Duodenal mucosa (tissue), 2 donors: Measurements from ENCODE around the gene VWA1.

ENCODE experiments used
- H3K27ac ChIP-seq: one replicate; pipeline ENCODE4 v1.7.0; 2013; ENCODE audit warnings: low read depth, low read length
- H3K27me3 ChIP-seq, 2 donors: one replicate each; pipeline ENCODE4 v1.7.0; 2013; ENCODE audit warnings: low read length in 2 of 2, control low read depth in 1 of 2; ENCODE audit not compliant: insufficient read depth in 2 of 2, control insufficient read depth in 1 of 2
- H3K36me3 ChIP-seq, 2 donors: one replicate each; pipeline ENCODE4 v1.7.0; 2013; ENCODE audit warnings: low read length in 2 of 2, control low read depth in 1 of 2; ENCODE audit not compliant: insufficient read depth in 2 of 2, control insufficient read depth in 1 of 2
- H3K4me1 ChIP-seq, 2 donors: one replicate each; pipeline ENCODE4 v1.7.0; 2013; ENCODE audit warnings: low read length in 2 of 2, control low read depth in 1 of 2; ENCODE audit not compliant: insufficient read depth in 2 of 2, control insufficient read depth in 1 of 2
- H3K4me3 ChIP-seq, 2 donors: one replicate each; pipeline ENCODE4 v1.7.0; 2013; ENCODE audit warnings: low read length in 2 of 2, low read depth in 1 of 2
- H3K9ac ChIP-seq, 2 donors: one replicate each; pipeline ENCODE4 v1.7.0; 2013; ENCODE audit warnings: low read length in 2 of 2, low read depth in 1 of 2
- H3K9me3 ChIP-seq, 2 donors: one replicate each; pipeline ENCODE4 v1.7.0; 2013; ENCODE audit warnings: low read length in 2 of 2, control low read depth in 1 of 2; ENCODE audit not compliant: control insufficient read depth in 1 of 2

VWA1 gene

DNA sequence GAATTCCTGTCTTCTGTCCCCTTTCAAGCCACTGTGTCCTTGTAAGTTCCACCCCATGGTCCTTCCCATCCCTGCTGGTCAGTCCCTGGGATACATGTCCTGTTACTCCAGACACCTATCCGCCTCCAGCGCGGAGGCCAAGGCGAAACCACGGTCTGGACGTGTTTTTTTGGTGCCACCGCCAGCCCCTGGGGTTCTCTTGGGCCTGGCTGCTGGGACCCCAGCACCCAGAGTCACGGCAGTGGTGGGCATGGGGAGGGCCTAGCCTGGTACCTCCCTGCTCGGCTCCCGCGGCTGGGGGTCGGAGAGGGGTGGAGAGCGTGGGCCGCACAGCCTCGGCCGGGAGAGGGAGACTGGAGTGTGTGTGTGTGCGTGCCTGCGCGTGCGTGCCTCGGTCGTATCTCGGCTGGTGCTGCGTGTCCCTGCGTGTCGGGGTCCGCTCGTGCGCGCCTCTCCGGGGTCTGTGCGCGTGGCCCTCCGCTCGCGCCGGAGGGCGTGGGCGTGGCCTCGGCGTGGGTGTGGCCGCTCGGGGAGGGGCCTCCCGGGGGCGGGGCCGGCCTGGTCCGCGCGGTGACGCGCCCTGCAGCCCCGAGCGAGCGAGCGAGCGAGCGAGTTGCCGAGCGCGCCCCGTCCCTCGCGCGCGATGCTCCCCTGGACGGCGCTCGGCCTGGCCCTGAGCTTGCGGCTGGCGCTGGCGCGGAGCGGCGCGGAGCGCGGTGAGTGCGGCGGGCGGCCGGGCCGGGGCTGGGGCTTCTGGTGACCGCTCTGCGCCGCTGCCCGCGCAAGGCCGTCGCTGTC lies at the start of gene VWA1:
TSS of gene VWA1 (plus strand) at position 585 of the 798 bp plus-strand sequence. CDS start at position 644, 59 bp downstream.
- Histone ChIP-seq H3K36me3 (no peaks in the 10 kb centered on the region), H3K27me3 (peaks cover 6 to 9% of the 10 kb centered on the region in 2 donors), H3K4me3 (peak within 1 kb of the TSS; percentile 55 to 65), H3K9me3 (no peaks in the 10 kb centered on the region), H3K4me1 (peaks cover 50 to 56% of the 10 kb centered on the region in 2 donors), H3K27ac (peak within 1 kb of the TSS; percentile 62), H3K9ac (peak within 1 kb of the TSS; percentile 33 to 38)

GRCh38 chr1:1385931-1386330 lies 49.6 kb upstream of the VWA1 start:
- Histone ChIP-seq H3K4me3 (no peak overlapping the region), H3K9me3 (no peaks in the 10 kb centered on the region), H3K9ac (no peak overlapping the region), H3K36me3 (peaks cover 35 to 53% of the 10 kb centered on the region in 2 donors), H3K4me1 (no peaks in the 10 kb centered on the region), H3K27ac (no peak overlapping the region), H3K27me3 (no peaks in the 10 kb centered on the region)

- no peak overlapping the region for H3K4me3 ChIP-seq
- H3K27me3 ChIP-seq, result no peaks in the 10 kb centered on the region
- H3K36me3 ChIP-seq, result peaks cover 46 to 66% of the 10 kb centered on the region in 2 donors
- H3K9ac ChIP-seq, result no peak overlapping the region
- H3K27ac ChIP-seq, result no peak overlapping the region
- no peaks in the 10 kb centered on the region for H3K9me3 ChIP-seq
- no peaks in the 10 kb centered on the region for H3K4me1 ChIP-seq
These were observed 48.1 kb upstream of the VWA1 start for GRCh38 chr1:1387098-1388077.

DNA sequence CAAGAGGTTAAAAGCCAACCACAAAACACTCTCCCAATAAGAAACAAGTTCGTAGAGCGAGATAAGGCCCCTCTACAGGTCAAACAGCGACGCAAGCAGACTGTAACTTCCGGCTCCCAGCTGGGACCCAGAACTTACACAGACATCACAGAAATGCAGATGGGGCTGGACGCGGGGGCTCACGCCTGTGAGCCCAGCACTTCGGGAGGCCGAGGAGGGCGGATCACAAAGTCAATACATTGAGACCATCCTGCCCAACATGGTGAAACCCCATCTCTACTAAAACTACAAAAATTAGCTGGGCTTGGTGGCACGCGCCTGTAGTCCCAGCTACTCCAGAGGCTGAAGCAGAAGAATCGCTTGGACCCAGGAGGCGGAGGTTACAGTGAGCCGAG lies 47.4 kb upstream of the VWA1 start:
- H3K27me3 ChIP-seq, result no peaks in the 10 kb centered on the region
- H3K4me1 ChIP-seq, result no peaks in the 10 kb centered on the region
- H3K27ac ChIP-seq, result no peak overlapping the region
- H3K9ac ChIP-seq, result no peak overlapping the region
- peaks cover 53 to 72% of the 10 kb centered on the region in 2 donors for H3K36me3 ChIP-seq
- H3K9me3 ChIP-seq, result no peaks in the 10 kb centered on the region
- no peak overlapping the region for H3K4me3 ChIP-seq

DNA sequence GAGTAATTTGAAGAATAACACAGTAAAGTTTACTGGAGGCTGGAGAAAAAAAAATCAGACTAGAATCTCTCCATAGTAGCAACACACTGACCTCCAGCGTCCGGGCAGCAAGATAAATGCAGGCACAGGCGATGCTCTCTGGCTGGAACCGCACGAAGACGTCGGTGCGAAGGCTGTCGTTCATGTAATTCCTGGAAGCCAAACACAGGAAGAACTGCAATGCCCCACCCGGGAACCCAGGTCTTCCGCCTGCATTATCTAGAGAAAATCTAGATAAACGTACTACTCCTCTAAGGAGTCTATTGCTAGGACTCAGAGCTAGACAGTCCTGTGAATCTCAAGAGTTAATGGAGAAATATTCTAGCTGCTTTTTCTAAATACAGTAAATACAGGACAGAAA lies 44.8 kb upstream of the VWA1 start:
- Histone ChIP-seq H3K9ac (no peak overlapping the region), H3K4me3 (no peak overlapping the region), H3K27ac (no peak overlapping the region), H3K27me3 (no peaks in the 10 kb centered on the region), H3K4me1 (no peaks in the 10 kb centered on the region), H3K36me3 (peaks cover 64 to 95% of the 10 kb centered on the region in 2 donors), H3K9me3 (no peaks in the 10 kb centered on the region)

GRCh38 chr1:1391225-1391624 lies 44.3 kb upstream of the VWA1 start:
- H3K9ac ChIP-seq, result no peak overlapping the region
- H3K27ac ChIP-seq, result no peak overlapping the region
- H3K9me3 ChIP-seq, result no peaks in the 10 kb centered on the region
- H3K27me3 ChIP-seq, result no peaks in the 10 kb centered on the region
- H3K4me1 ChIP-seq, result no peaks in the 10 kb centered on the region
- H3K36me3 ChIP-seq, result peaks cover 59 to 92% of the 10 kb centered on the region in 2 donors
- H3K4me3 ChIP-seq, result no peak overlapping the region

DNA sequence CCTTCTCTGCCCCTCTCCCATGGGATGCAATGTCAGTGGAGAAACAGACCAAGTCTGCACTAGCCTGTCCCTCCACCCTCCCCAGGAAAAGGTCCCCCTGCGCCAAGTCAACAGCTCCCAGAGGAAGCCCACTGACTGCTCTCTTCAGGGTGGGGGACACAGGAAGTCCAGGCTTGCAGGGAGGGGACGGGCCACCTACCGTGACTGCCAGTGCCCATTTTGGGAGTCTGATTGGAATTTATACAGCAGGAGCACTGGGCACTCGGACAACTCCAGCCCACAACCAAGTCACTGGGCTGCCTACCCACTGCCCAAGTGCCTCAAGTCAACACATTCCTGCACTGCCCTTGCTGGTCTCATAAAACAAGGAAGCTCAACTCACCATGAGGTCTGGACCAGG lies 42.5 kb upstream of the VWA1 start:
- Histone ChIP-seq H3K4me3 (no peak overlapping the region), H3K9me3 (no peaks in the 10 kb centered on the region), H3K9ac (no peak overlapping the region), H3K27me3 (no peaks in the 10 kb centered on the region), H3K27ac (no peak overlapping the region), H3K4me1 (peaks cover 8 to 9% of the 10 kb centered on the region in 2 donors), H3K36me3 (peaks cover 54 to 86% of the 10 kb centered on the region in 2 donors)

- Histone ChIP-seq H3K4me1 (peaks cover 11 to 12% of the 10 kb centered on the region in 2 donors), H3K9ac (no peak overlapping the region), H3K27ac (no peak overlapping the region), H3K36me3 (peaks cover 53 to 81% of the 10 kb centered on the region in 2 donors), H3K27me3 (no peaks in the 10 kb centered on the region), H3K4me3 (no peak overlapping the region), H3K9me3 (no peaks in the 10 kb centered on the region)
These were observed 42.1 kb upstream of the VWA1 start for GRCh38 chr1:1393428-1393827.

DNA sequence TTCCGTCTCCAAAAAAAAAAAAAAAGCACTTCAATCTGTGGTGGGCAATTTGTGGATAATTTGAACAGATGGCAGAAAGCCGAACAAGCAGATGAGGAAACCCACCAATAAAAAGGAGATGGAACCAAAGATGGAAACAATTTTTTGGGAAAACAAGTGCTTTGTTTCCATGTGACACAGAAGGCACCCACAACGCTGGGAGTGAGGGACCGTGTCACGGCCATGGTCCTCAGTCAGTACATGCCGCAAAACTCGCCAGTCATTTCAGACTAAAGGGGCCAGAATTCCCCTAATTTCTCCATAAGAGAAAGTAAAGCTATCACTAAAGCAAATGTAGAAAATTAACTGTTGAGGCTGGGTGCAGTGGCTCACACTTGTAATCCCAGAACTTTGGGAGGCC lies 41.4 kb upstream of the VWA1 start:
- Histone ChIP-seq H3K4me3 (no peak overlapping the region), H3K9me3 (no peaks in the 10 kb centered on the region), H3K9ac (no peak overlapping the region), H3K36me3 (peaks cover 53 to 76% of the 10 kb centered on the region in 2 donors), H3K27ac (no peak overlapping the region), H3K27me3 (no peaks in the 10 kb centered on the region), H3K4me1 (peaks cover 11 to 12% of the 10 kb centered on the region in 2 donors)

GRCh38 chr1:1395166-1395565 lies 40.3 kb upstream of the VWA1 start:
- Histone ChIP-seq H3K27ac (no peak overlapping the region), H3K4me1 (peaks cover 14 to 16% of the 10 kb centered on the region in 2 donors), H3K9ac (no peak overlapping the region), H3K36me3 (peaks cover 49 to 66% of the 10 kb centered on the region in 2 donors), H3K4me3 (no peak overlapping the region), H3K9me3 (no peaks in the 10 kb centered on the region), H3K27me3 (no peaks in the 10 kb centered on the region)
